OCI-LY7 (cell line): ENCODE data around the gene RSBN1L.
A peak's percentile ranks its signal among the peaks of the same experiment; 100 is the strongest.

Source experiments
- CTCF ChIP-seq: fragments of 200-600 bp; sonication (generic); conservative IDR thresholded peaks from 2 replicates; pipeline ENCODE4 v1.5.1; 2014; ENCODE audit warnings: mild to moderate bottlenecking, antibody characterized with exemption, low read length, moderate library complexity, mixed read lengths
- EZH2phosphoT487 ChIP-seq: fragments of 200-600 bp; sonication (generic); IDR thresholded peaks from 2 replicates; pipeline ENCODE4 v1.6.1; 2018; ENCODE audit warnings: low read depth, borderline replicate concordance, mild to moderate bottlenecking, mixed run types, antibody characterized with exemption, low read length, moderate library complexity, mixed read lengths

DNA sequence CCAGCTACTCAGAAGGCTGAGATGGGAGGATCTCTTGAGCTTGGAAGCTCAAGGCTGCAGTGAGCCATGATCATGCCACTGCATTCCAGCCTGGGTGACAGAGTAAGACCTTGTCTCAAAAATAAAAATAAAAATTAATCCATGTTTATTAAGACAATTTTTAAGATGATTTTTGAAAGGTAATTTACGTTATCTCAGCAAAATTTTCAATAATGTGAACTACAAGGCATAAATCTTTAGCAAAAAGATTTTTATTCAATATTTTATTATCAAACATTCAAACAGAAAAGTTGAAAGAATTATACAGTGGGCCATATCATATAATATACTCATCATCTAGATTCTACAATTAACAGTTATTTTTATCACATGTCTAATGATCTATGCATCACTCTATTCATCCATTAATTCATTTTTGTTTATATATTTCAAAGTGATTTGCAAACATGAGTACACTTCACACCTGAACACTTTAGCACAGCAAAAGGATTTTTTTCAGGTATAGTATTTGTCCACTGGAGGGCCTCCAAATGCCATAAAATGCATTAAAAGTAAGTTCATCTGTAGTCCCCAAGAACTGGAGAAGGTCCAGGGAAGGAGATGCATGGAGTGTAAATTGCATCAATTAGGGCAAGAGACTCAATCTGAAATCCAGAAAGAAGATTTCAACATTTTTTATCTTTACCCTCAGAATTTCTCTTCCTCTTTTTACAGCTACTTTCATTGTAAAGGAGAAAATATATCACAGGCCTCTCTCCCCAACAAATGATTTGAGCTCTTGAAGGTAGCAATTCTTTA is 38.6 kb upstream of the RSBN1L start:
- TF ChIP-seq CTCF = peak; percentile 97
- TF ChIP-seq EZH2phosphoT487 = no peak
